GM18505 (cell line): Measurements from ENCODE around the gene PTGS1.
"Not testable (repeated sequence)": the region's sequence is repeated elsewhere in the genome, so short reads cannot be mapped to it uniquely, and the experiment has no call there.

Experiments used
- ATAC-seq: cut with Tn5 transposase; IDR thresholded peaks from one replicate; pipeline ENCODE4 v1.9.1; 2021; ENCODE audit not compliant: unreplicated experiment
- POLR2A ChIP-seq: IDR thresholded peaks from 4 replicates; pipeline ENCODE4 v1.6.1; 2011; ENCODE audit warnings: borderline replicate concordance; ENCODE audit not compliant: insufficient read depth, insufficient read length; ENCODE audit errors: extremely low read depth

PTGS1 gene

GRCh38 chr9:122403381-122404000, 32.7 kb downstream of the PTGS1 start:
- ATAC-seq = no peak
- TF ChIP-seq POLR2A = no peak

- not testable (repeated sequence) for ATAC-seq
Measured at GRCh38 chr9:122405304-122406069, 34.7 kb downstream of the PTGS1 start.

- no peak for ATAC-seq
- no peak for TF ChIP-seq POLR2A
Measured at GRCh38 chr9:122406070-122406890, 35.5 kb downstream of the PTGS1 start.

- ATAC-seq = not testable (repeated sequence)
Measured at GRCh38 chr9:122414108-122414507, 43.3 kb downstream of the PTGS1 start.

GRCh38 chr9:122418016-122418415, 47.2 kb downstream of the PTGS1 start:
- ATAC-seq = no peak
- no peak for TF ChIP-seq POLR2A

GRCh38 chr9:122420315-122420714, 49.5 kb downstream of the PTGS1 start:
- no peak for TF ChIP-seq POLR2A
- ATAC-seq = no peak

- ATAC-seq = no peak
Measured at GRCh38 chr9:122425087-122425486, 54.3 kb downstream of the PTGS1 start.

GRCh38 chr9:122426723-122427122, 55.9 kb downstream of the PTGS1 start:
- no peak for ATAC-seq

More at GRCh38 chr9:122425087-122425486, 54.3 kb downstream of the PTGS1 start:
- TF ChIP-seq POLR2A = no peak

GRCh38 chr9:122442568-122442967, 71.7 kb downstream of the PTGS1 start:
- ATAC-seq = no peak
- TF ChIP-seq POLR2A = no peak

More at GRCh38 chr9:122426723-122427122, 55.9 kb downstream of the PTGS1 start:
- no peak for TF ChIP-seq POLR2A

GRCh38 chr9:122444041-122444733, 73.4 kb downstream of the PTGS1 start:
- no peak for TF ChIP-seq POLR2A
- ATAC-seq = no peak
